ENCODE measurements around the gene VAT1. TPM values are rescaled to one million over a fixed set of nuclear protein-coding genes. Genes with fewer than 3 reads are reported as not detected.

Gene VAT1
- total and polyA plus RNA-seq, 9 of the 15 experiments (the other 6 are each of a cell fraction or from before 2014, with no cell fraction given): 29.4 to 153 (median 66.7) TPM

DNA sequence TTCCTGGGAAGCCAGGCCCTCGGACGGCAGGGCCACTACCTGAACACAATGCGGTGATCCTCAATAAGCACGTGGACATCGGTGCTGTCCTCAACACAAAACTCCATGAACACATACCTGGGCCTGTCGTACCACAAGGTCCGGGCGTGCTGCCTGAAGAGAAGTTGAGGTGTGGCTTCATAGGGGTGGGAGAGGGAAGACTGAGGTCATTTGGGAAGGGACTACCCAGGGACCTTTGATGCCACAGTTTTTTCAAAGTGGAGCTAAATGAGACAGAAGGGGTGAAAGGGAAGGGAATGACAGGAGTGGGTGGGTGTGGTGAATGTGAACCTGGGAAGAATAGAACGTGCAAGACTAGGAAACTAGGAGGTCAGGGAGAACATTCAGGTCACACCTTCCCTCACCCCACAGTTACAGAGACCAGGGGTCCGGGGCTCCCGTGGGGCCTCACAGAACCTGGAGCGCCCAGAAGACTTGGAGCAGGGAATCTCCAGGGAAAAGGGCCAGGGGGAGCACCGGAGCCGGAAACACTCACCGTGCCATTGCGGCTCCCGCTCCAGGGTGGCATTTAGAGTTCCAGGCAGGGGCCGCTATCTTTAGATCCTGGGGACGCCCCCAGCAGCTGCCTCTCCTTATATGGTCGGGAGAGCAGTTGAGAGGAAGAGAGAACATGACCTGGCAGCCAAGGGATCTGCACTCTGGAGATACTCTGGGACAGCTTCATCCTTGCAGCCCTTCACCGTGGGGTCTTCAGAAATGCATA is 42.5 kb downstream of the VAT1 start, which contains the start of gene PTGES3L (continued):
- TF ChIP-seq, protein P1, sequence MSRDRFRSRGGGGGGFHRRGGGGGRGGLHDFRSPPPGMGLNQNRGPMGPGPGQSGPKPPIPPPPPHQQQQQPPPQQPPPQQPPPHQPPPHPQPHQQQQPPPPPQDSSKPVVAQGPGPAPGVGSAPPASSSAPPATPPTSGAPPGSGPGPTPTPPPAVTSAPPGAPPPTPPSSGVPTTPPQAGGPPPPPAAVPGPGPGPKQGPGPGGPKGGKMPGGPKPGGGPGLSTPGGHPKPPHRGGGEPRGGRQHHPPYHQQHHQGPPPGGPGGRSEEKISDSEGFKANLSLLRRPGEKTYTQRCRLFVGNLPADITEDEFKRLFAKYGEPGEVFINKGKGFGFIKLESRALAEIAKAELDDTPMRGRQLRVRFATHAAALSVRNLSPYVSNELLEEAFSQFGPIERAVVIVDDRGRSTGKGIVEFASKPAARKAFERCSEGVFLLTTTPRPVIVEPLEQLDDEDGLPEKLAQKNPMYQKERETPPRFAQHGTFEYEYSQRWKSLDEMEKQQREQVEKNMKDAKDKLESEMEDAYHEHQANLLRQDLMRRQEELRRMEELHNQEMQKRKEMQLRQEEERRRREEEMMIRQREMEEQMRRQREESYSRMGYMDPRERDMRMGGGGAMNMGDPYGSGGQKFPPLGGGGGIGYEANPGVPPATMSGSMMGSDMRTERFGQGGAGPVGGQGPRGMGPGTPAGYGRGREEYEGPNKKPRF (IDR thresholded peaks at IDR 0.05; ENCODE audit: low read depth, low read length): no peak
- TF ChIP-seq, protein P2, sequence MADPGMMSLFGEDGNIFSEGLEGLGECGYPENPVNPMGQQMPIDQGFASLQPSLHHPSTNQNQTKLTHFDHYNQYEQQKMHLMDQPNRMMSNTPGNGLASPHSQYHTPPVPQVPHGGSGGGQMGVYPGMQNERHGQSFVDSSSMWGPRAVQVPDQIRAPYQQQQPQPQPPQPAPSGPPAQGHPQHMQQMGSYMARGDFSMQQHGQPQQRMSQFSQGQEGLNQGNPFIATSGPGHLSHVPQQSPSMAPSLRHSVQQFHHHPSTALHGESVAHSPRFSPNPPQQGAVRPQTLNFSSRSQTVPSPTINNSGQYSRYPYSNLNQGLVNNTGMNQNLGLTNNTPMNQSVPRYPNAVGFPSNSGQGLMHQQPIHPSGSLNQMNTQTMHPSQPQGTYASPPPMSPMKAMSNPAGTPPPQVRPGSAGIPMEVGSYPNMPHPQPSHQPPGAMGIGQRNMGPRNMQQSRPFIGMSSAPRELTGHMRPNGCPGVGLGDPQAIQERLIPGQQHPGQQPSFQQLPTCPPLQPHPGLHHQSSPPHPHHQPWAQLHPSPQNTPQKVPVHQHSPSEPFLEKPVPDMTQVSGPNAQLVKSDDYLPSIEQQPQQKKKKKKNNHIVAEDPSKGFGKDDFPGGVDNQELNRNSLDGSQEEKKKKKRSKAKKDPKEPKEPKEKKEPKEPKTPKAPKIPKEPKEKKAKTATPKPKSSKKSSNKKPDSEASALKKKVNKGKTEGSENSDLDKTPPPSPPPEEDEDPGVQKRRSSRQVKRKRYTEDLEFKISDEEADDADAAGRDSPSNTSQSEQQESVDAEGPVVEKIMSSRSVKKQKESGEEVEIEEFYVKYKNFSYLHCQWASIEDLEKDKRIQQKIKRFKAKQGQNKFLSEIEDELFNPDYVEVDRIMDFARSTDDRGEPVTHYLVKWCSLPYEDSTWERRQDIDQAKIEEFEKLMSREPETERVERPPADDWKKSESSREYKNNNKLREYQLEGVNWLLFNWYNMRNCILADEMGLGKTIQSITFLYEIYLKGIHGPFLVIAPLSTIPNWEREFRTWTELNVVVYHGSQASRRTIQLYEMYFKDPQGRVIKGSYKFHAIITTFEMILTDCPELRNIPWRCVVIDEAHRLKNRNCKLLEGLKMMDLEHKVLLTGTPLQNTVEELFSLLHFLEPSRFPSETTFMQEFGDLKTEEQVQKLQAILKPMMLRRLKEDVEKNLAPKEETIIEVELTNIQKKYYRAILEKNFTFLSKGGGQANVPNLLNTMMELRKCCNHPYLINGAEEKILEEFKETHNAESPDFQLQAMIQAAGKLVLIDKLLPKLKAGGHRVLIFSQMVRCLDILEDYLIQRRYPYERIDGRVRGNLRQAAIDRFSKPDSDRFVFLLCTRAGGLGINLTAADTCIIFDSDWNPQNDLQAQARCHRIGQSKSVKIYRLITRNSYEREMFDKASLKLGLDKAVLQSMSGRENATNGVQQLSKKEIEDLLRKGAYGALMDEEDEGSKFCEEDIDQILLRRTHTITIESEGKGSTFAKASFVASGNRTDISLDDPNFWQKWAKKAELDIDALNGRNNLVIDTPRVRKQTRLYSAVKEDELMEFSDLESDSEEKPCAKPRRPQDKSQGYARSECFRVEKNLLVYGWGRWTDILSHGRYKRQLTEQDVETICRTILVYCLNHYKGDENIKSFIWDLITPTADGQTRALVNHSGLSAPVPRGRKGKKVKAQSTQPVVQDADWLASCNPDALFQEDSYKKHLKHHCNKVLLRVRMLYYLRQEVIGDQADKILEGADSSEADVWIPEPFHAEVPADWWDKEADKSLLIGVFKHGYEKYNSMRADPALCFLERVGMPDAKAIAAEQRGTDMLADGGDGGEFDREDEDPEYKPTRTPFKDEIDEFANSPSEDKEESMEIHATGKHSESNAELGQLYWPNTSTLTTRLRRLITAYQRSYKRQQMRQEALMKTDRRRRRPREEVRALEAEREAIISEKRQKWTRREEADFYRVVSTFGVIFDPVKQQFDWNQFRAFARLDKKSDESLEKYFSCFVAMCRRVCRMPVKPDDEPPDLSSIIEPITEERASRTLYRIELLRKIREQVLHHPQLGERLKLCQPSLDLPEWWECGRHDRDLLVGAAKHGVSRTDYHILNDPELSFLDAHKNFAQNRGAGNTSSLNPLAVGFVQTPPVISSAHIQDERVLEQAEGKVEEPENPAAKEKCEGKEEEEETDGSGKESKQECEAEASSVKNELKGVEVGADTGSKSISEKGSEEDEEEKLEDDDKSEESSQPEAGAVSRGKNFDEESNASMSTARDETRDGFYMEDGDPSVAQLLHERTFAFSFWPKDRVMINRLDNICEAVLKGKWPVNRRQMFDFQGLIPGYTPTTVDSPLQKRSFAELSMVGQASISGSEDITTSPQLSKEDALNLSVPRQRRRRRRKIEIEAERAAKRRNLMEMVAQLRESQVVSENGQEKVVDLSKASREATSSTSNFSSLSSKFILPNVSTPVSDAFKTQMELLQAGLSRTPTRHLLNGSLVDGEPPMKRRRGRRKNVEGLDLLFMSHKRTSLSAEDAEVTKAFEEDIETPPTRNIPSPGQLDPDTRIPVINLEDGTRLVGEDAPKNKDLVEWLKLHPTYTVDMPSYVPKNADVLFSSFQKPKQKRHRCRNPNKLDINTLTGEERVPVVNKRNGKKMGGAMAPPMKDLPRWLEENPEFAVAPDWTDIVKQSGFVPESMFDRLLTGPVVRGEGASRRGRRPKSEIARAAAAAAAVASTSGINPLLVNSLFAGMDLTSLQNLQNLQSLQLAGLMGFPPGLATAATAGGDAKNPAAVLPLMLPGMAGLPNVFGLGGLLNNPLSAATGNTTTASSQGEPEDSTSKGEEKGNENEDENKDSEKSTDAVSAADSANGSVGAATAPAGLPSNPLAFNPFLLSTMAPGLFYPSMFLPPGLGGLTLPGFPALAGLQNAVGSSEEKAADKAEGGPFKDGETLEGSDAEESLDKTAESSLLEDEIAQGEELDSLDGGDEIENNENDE (IDR thresholded peaks at IDR 0.05; ENCODE audit: low read depth, low read length): no peak
- TF ChIP-seq HNRNPLL (IDR thresholded peaks at IDR 0.05; ENCODE audit: low read depth, low read length, poor library complexity, severe bottlenecking) (no peak), ETV5 (CRISPR knock-in tag; IDR thresholded peaks at IDR 0.05; ENCODE audit: low read depth) (no peak), SAP30 (IDR thresholded peaks at IDR 0.05; ENCODE audit: borderline replicate concordance, insufficient read depth, low read depth, low read length, poor library complexity, severe bottlenecking) (no peak), BRD9 (IDR thresholded peaks at IDR 0.05; ENCODE audit: low read depth, partially characterized antibody) (no peak), NFE2L1 (tag; IDR thresholded peaks at IDR 0.05; ENCODE audit: borderline replicate concordance, low read depth) (no peak), LEF1 (IDR thresholded peaks at IDR 0.05) (peak; percentile 42; the same call in 1 of the 2 replicates), RBM34 (IDR thresholded peaks at IDR 0.05; ENCODE audit: borderline replicate concordance, insufficient read depth, low read length) (no peak)
- TF ChIP-seq, protein P3, sequence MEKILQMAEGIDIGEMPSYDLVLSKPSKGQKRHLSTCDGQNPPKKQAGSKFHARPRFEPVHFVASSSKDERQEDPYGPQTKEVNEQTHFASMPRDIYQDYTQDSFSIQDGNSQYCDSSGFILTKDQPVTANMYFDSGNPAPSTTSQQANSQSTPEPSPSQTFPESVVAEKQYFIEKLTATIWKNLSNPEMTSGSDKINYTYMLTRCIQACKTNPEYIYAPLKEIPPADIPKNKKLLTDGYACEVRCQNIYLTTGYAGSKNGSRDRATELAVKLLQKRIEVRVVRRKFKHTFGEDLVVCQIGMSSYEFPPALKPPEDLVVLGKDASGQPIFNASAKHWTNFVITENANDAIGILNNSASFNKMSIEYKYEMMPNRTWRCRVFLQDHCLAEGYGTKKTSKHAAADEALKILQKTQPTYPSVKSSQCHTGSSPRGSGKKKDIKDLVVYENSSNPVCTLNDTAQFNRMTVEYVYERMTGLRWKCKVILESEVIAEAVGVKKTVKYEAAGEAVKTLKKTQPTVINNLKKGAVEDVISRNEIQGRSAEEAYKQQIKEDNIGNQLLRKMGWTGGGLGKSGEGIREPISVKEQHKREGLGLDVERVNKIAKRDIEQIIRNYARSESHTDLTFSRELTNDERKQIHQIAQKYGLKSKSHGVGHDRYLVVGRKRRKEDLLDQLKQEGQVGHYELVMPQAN (IDR thresholded peaks at IDR 0.05; ENCODE audit: borderline replicate concordance): peak; percentile 62; the same call in 1 of the 2 replicates

Data from K562 (cell line).